Liver (tissue), 9 donors: Measurements from ENCODE around the gene PTPRD. TPM values are rescaled to one million over a fixed set of nuclear protein-coding genes. Genes with fewer than 3 reads are reported as not detected.

Experiments
- DNase-seq: peaks from one replicate; pipeline ENCODE4 v3.0.0-alpha.2; 2017; ENCODE audit warnings: low spot score
- H3K27ac ChIP-seq, 2 donors: one replicate each; pipeline ENCODE4 v1.7.0; 2013; ENCODE audit warnings: inconsistent platforms in 2 of 2, low read length in 2 of 2, control low read depth in 1 of 2, low read depth in 1 of 2, mild to moderate bottlenecking in 1 of 2
- H3K27me3 ChIP-seq, 4 donors: one replicate each; pipeline versions ENCODE4 v1.6.1 to v1.7.0; 2013; ENCODE audit warnings: low read length in 3 of 4, inconsistent platforms in 1 of 4, mild to moderate bottlenecking in 1 of 4, moderate library complexity in 1 of 4; ENCODE audit not compliant: control insufficient read depth in 4 of 4, insufficient read depth in 4 of 4
- H3K36me3 ChIP-seq, 4 donors: one replicate each; pipeline versions ENCODE4 v1.6.1 to v1.7.0; 2013; ENCODE audit warnings: low read length in 3 of 4, mild to moderate bottlenecking in 3 of 4, low read depth in 1 of 4, moderate library complexity in 1 of 4; ENCODE audit not compliant: control insufficient read depth in 4 of 4, insufficient read depth in 3 of 4
- H3K4me1 ChIP-seq, 4 donors: one replicate each; pipeline versions ENCODE4 v1.6.1 to v1.7.0; 2013; ENCODE audit warnings: low read length in 3 of 4, mild to moderate bottlenecking in 3 of 4, moderate library complexity in 1 of 4; ENCODE audit not compliant: control insufficient read depth in 4 of 4, insufficient read depth in 4 of 4
- H3K4me3 ChIP-seq, 3 donors: one replicate each; pipeline versions ENCODE4 v1.6.1 to v1.7.0; 2013; ENCODE audit warnings: low read length in 3 of 3, control low read depth in 1 of 3, low read depth in 1 of 3, mild to moderate bottlenecking in 1 of 3
- H3K9ac ChIP-seq, 2 donors: one replicate each; pipeline ENCODE4 v1.7.0; 2013; ENCODE audit warnings: low read length in 2 of 2, mild to moderate bottlenecking in 2 of 2, moderate library complexity in 2 of 2, control low read depth in 1 of 2, low read depth in 1 of 2
- H3K9me3 ChIP-seq, 4 donors: one replicate each; pipeline versions ENCODE4 v1.6.1 to v1.7.0; 2013; ENCODE audit warnings: low read length in 3 of 4; ENCODE audit not compliant: control insufficient read depth in 4 of 4
- ATF3 ChIP-seq: IDR thresholded peaks from 2 replicates; pipeline ENCODE4 v1.6.1; 2016; ENCODE audit warnings: antibody characterized with exemption
- FOXA2 ChIP-seq: IDR thresholded peaks from 2 replicates; pipeline ENCODE4 v1.6.1; 2016; ENCODE audit warnings: antibody characterized with exemption
- HNF4A ChIP-seq, 2 donors: conservative IDR thresholded peaks; 2 replicates each; pipeline ENCODE4 v1.6.1; 2016; ENCODE audit warnings: antibody characterized with exemption in 2 of 2, mild to moderate bottlenecking in 2 of 2
- HNF4G ChIP-seq: IDR thresholded peaks from 2 replicates; pipeline ENCODE4 v1.6.1; 2016; ENCODE audit warnings: antibody characterized with exemption
- JUND ChIP-seq, 2 donors: IDR thresholded peaks; 2 replicates each; pipeline ENCODE4 v1.6.1; 2016; ENCODE audit warnings: antibody characterized with exemption in 2 of 2
- RAD21 ChIP-seq, 2 donors: IDR thresholded peaks; 2 replicates each; pipeline ENCODE4 v1.6.1; 2016; ENCODE audit warnings: antibody characterized with exemption in 2 of 2, mild to moderate bottlenecking in 2 of 2
- REST ChIP-seq: IDR thresholded peaks from 2 replicates; pipeline ENCODE4 v1.6.1; 2016; ENCODE audit warnings: antibody characterized with exemption, mild to moderate bottlenecking
- RXRA ChIP-seq, 2 donors: IDR thresholded peaks; 2 replicates each; pipeline ENCODE4 v1.6.1; 2017 to 2018; ENCODE audit warnings: antibody characterized with exemption in 2 of 2, mild to moderate bottlenecking in 1 of 2
- SP1 ChIP-seq: IDR thresholded peaks from 2 replicates; pipeline ENCODE4 v1.6.1; 2018; ENCODE audit warnings: antibody characterized with exemption, mild to moderate bottlenecking
- YY1 ChIP-seq: IDR thresholded peaks from 2 replicates; pipeline ENCODE4 v1.6.1; 2016; ENCODE audit warnings: antibody characterized with exemption, mild to moderate bottlenecking
- ZBTB33 ChIP-seq: IDR thresholded peaks from 2 replicates; pipeline ENCODE4 v1.6.1; 2016; ENCODE audit warnings: antibody characterized with exemption
- WGBS: extraction: QIAGEN DNeasy Blood & Tissue Kit; methylation state at CpG from one replicate; pipeline ENCODE4 v1.1.7; 2013; 5-methylcytosine and 5-hydroxymethylcytosine counted together
- polyA plus RNA-seq, 2 donors: library from polyadenylated mRNA; stranded (reverse) in 1 of 2; unstranded in 1 of 2; fragments of 200-250 nt in 1 of 2; fragments of >200 nt in 1 of 2; fragmentation: Nextera tagmentation in 1 of 2; extraction: Ambion mirVana in 1 of 2; gene quantifications; one replicate each; pipeline versions ENCODE4 v1.2.1 to v1.2.3, GENCODE V29; 2013 to 2015
- total RNA-seq, 2 donors: library from RNA; depleted of rRNA; stranded (reverse); fragments of >200 nt; gene quantifications; one replicate each; pipeline ENCODE4 v1.2.3, GENCODE V29; 2014
- TF ChIP-seq, protein P1 (sequence below): IDR thresholded peaks from 2 replicates; pipeline ENCODE4 v1.6.1; 2016; ENCODE audit warnings: antibody characterized with exemption
- donor health status: healthy.
- donor health status: healthy.
- donor health status: healthy.
- donor health status: healthy.
- donor health status: healthy.

The PTPRD gene
- total and polyA plus RNA-seq, 4 donors, result 0.78 to 34.2 (median 4.7) TPM

DNA sequence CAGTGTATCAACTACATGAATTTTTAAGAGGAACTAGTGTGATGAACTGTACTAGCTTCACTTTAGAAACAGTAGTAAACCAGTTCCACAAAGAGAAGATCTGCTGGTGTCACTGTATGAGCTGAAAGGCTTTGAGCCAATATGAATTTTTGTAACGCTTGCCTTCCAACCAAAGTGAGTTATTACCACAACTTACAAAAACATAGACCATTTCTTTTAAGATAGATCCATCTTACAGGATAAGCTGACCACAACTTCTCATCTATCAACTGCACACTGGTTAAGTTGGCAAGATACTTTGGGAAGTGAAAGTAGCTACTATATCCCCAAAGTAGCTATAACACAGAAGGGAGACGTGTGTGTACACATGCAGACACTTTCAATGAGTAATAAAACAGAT lies 1963.6 kb downstream of the PTPRD start:
- Histone ChIP-seq H3K27ac (no peak overlapping the region), H3K9ac (no peak overlapping the region), H3K36me3 (no peaks in the 10 kb centered on the region), H3K4me1 (peaks cover 5 to 15% (median 8%) of the 10 kb centered on the region in 4 donors), H3K27me3 (no peaks in the 10 kb centered on the region), H3K9me3 (no peaks in the 10 kb centered on the region), H3K4me3 (no peak overlapping the region)
- no peak for DNase-seq
- 80% methylated on average over 2 of the region's 2 CpGs for WGBS
- TF ChIP-seq HNF4A (conservative IDR thresholded peaks at IDR 0.05), result no peak
- no peak for TF ChIP-seq REST
- TF ChIP-seq, protein P1, sequence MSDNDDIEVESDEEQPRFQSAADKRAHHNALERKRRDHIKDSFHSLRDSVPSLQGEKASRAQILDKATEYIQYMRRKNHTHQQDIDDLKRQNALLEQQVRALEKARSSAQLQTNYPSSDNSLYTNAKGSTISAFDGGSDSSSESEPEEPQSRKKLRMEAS, result no peak

GRCh38 chr9:8648271-8648845 lies 1964.4 kb downstream of the PTPRD start:
- TF ChIP-seq JUND (IDR thresholded peaks at IDR 0.05) (no peak), HNF4G (no peak), REST (no peak), SP1 (no peak), RXRA (IDR thresholded peaks at IDR 0.05) (no peak), RAD21 (IDR thresholded peaks at IDR 0.05) (no peak), FOXA2 (no peak)
- Histone ChIP-seq H3K9ac (no peak overlapping the region), H3K27ac (no peak overlapping the region), H3K36me3 (no peaks in the 10 kb centered on the region), H3K4me1 (peaks cover under 1 to 7% (median 3%) of the 10 kb centered on the region in 4 donors), H3K27me3 (no peaks in the 10 kb centered on the region), H3K4me3 (no peak overlapping the region), H3K9me3 (no peaks in the 10 kb centered on the region)
- DNase-seq, result no peak
- WGBS, result 85% methylated on average over 2 of the region's 2 CpGs

DNA sequence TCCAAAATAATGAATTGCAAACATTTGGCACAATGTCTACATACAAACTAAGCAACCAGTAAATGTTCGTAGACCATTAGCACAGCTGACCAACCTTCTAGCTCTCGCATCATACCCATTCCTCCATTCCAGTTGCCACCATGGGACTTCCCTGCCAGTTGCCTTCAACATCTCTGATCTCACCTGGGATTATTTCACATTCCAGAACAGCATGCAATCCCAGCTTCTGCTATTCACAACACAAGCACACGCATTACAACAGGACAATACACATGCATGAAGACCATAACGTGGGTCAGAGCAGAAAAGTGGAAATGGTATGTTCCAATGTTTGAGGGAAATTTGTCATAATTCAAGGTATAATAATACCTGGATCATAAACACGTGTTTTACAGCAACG lies 1965.0 kb downstream of the PTPRD start:
- no peak for DNase-seq
- Histone ChIP-seq H3K9me3 (no peaks in the 10 kb centered on the region), H3K36me3 (no peaks in the 10 kb centered on the region), H3K27me3 (no peaks in the 10 kb centered on the region), H3K9ac (no peak overlapping the region), H3K4me1 (peaks cover 0 to 2% (median 0%) of the 10 kb centered on the region in 4 donors), H3K27ac (no peak overlapping the region), H3K4me3 (no peak overlapping the region)
- WGBS, result 87% methylated on average over 6 of the region's 6 CpGs
- TF ChIP-seq REST, result no peak
- no peak for TF ChIP-seq ATF3
- TF ChIP-seq JUND (IDR thresholded peaks at IDR 0.05), result no peak
- no peak for TF ChIP-seq YY1
- TF ChIP-seq ZBTB33, result no peak
- TF ChIP-seq RAD21 (IDR thresholded peaks at IDR 0.05), result no peak
